Activated CD8-positive, alpha-beta memory T cell treated with anti-CD3 and anti-CD28 coated beads, Interleukin-2, amount 50 U/mL, for 24 hours (primary cell): Measurements from ENCODE around the gene SSR4.
"Not testable (repeated sequence)": the region's sequence is repeated elsewhere in the genome, so short reads cannot be mapped to it uniquely, and the experiment has no call there.

ENCODE experiments used
- DNase-seq: peaks from one replicate; pipeline ENCODE4 v3.0.0-alpha.2; 2020; ENCODE audit errors: extremely low read depth

The SSR4 gene

DNA sequence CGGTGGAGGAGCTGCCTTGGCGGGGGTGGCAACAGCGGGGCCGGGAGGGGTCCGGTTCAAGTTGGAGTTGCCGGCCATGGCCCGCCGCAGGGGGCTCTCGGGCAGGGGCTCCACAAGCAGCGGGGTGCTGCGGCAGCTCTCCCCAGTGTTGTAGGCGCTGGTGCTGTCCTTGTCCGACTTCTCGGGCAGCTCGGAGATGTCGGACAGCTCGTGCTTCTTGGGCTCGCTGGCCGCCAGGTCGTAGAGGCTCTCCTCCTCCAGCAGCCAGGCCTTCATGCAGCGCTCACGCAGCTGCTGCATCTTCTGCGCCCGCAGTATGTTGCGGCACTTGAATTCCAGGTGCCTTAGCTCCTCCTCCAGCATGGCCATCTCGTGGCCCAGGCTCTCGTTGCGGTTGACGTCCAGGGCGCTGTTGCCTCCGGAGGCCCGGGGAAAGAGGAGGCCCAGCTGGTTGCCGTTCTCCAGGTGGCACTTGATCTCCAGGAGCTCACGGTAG, 9.7 kb downstream of the SSR4 start:
- no peak for DNase-seq

DNA sequence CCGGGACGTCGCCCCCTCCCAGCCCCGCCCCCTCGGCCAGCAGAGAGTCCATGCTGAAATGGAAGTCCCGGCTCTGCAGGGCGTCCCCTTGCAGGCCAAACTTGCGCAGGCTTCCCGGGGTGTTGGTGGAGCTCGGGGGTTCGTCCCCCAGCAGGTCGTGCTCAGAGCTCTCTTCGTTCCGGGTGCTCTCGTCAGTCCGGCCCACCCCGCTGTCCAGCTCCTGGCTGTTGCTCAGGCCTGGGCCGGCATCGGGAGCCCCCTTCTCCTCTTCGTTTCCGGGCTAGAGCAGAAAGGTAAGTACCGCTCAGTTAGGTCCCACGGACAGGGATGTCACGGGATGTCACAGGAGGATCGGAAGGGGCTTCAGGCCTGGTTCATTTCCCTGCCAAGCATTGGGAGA, 10.2 kb downstream of the SSR4 start:
- no peak for DNase-seq

DNA sequence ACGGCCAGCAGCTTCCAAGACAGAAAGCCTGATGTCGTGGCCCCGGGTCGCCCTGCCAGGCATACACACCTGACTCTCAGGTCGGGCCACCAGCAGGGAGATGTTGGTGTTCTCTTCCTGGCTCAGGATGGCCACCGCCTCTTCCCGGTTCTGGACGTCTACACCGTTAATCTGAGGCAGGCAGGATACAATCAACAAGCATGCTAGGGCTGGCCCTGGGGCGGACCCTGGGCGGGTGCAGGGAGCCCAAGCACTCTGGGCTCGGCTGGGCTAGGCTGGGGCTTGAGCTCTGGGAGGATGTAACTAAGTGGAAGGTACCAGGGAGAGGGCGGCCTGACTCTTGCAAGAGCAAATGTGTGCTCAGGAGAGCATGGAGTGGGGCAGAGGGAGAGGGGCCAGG, 11.0 kb downstream of the SSR4 start:
- no peak for DNase-seq

DNA sequence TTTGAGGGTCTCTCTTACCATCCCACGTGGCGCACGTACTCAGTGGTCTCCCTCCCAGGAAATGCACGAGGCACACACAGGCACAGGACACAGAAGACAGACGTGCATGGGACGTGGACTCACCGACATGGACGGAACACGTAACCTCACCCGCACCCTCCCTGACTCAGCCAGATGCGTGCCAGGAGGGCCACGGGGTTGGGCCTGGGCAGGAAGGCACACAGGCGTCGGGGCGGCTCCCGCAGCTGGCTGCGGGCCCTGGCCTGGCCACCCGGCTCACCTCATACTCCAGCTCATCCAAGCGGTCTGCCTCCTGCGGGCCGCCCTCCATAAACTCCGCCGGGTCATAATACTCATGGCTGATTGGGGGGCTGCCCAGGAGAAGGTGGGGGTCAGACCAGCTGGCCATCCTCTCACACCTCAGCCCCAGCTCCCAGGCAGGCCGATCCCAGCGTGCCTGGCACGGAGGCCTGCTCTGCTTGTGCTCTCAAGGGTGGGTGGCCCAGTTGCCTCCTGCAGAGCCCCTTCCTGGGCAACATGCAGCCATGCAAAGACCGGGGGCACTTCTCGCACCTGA, 12.6 kb downstream of the SSR4 start:
- no peak for DNase-seq

DNA sequence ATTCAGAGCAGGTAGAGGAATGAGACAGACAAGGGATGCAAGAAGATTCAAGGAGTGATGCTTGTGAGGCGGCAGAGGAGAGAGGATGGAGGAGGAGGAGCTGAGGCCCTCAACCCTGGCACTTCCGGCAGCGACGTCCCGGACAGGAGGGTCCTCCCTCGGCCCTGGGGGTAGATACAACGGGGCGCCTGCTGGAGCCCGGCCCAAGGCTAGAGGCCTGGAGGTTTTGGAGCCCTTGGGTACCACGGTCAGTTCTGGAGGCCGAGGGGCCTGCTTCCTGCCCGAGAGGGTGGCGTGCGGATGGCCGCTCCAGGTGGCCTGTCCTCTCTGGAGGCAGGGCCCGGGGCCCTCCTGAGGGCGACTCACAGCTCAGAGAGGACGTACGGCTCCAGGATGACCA, 13.5 kb downstream of the SSR4 start:
- no peak for DNase-seq

DNA sequence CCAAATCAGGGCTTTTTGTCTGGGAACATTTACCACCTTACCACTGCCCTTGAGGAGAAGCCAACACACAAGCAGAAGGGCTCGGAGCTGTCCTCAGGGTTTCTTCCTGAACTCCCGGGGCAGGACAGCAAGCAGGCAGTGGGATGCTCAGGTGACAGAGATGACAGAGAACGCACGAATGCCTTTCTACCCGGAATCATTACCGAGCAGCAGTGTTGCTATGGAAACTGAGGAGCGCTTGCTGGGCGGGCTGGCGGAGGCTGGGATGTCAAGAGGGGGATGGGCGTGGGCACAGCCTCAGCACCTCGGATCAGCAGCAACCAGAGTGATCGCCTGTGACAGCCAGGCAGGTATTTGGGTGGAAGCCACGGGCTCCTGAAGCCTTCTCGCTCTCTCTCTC, 17.8 kb downstream of the SSR4 start:
- DNase-seq, result no peak

DNA sequence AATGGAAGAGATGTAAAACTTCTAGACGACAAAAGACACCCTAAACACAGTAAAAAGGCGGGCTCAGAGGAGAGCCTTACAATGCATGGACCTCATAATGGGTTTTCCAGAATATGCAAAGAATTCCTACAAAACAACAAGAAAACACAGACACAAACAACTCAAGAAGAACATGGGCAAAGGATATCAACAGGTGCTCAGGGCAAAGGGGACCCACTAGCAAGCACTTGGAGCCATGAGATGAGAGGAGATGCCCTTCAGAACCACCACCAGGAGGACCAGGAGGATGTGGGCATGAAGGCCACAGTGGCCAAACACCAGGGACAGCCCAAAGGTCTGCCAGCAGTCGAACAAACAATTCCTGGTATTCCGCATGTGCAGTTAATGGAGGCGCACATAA, 18.7 kb downstream of the SSR4 start:
- no peak for DNase-seq

DNA sequence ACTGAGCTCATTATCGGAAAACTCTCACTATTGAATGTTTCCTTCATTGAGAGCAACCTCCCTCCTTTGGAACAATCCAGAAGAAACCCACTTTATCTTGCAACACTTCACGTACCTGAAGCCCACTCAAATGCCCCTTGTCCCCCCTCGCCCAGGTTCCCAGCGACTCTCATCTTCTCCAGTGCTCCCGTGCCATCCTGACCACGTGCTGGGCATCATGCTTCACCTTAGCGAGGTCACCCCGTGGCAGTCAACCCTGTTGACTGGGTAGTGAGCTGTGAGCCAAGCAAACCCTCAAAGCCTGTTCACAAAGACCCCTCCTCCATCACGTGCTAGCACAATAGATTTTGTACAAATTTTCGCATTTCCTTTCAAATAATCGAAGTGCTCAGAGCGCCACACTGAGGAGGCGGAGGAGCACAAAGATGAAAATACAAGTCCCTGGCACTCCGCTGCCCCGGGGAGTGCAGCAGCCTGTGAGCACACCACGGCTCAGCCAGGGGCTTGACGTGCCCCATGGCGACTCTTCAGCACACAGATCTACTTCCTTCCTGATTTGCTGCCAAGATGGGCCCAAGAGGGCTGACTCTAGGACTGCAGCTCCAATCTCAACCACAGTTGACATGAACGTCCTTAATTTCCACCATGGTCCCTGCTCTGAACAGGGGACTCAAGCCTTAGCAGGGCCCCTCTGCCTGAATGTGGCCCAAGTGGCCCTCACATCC, 20.3 kb downstream of the SSR4 start:
- no peak for DNase-seq

DNA sequence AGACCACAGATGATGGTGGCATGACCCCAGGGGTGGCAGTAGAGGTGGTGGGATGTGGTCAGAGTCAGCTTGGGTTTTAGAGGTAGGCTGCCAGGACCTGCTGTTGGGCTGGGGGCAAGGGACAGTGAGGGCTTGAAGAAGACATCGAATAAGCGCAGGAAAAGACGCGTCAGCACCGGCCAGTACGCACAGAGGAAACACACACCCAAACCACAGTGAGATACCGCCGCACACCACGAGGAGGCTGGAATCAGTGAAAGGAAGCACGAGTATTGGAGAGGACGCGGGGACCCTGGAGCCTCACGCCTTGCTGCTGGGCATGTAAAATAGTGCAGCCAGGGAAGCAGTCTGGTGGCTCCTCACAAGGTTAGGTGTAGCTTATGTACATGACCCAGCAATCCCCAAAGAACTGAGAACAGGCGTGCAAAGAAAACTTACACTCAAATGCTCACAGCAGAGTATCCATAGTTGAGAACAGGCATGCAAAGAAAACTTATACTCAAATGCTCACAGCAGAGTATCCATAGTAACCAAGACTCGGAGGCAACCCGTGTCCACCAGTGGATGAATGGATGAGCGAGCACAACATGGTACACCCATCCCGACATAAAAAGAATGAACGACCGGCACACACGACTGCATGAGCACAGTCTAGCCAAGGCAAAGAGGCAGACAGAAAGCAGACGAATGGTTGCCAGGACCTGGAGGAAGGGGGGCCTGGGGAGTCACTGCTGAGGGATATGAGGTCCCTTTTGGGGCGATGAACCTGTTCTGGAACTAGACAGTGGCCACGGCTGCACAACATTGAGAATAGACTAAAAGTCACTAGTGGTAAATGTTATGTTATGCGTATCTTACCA, 22.6 kb downstream of the SSR4 start:
- no peak for DNase-seq

DNA sequence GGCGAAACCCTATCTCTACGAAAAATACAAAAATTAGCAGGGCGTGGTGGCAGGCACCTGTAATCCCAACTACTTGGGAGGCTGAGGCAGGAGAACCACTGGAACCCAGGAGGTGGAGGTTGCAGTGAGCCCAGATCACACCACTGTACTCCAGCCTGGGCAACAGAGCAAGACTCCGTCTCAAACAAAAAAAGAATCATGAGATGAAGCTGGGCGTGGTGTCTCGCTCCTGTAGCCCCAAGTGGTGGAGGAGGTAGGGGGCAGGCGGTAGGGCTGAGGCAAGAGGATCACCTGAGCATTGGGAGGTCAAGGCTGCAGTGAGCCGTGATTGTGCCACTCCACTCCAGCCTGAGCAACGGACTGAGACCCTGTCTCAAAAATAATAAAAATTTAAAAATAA, 23.6 kb downstream of the SSR4 start:
- DNase-seq, result not testable (repeated sequence)

DNA sequence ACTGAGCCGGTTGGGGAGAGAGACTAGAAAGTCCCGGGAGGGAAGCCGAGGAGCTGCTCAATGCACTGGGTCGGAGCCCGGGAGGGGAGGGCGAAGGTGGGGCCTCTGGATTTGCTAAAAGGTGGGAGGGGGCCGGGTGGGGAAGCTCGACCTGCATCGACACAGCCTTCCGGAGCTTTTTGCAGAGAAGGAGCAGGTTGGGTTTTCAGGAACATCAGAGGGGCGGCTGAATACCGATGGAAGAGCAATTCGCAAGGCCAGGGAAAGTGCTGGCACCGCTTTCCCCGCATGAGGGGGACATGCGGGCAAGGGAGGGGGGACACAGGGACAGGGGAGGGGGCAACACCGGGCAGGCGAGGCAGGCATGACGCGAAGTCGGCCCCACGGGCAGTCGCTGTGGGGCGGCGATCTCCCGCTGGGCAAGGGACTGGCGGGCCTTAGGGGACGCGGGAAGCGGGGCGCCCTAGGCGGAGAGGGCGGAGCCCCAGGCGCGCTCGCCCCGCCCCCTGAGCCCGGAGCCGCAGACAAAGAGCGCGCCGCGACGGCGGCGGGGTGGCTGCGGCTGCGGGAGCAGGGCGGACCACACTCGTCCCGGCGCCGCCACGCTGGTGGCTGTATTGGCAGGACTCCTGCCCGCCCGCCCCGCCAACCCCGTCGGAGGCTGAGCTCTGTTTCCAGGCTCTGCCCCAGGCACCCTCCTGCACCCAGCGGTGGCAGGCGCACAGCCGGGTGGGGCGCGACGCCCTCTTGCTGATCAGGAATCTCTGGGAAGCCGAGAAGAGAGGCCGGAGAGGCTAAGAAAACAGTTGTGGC, 24.3 kb downstream of the SSR4 start:
- no peak for DNase-seq

DNA sequence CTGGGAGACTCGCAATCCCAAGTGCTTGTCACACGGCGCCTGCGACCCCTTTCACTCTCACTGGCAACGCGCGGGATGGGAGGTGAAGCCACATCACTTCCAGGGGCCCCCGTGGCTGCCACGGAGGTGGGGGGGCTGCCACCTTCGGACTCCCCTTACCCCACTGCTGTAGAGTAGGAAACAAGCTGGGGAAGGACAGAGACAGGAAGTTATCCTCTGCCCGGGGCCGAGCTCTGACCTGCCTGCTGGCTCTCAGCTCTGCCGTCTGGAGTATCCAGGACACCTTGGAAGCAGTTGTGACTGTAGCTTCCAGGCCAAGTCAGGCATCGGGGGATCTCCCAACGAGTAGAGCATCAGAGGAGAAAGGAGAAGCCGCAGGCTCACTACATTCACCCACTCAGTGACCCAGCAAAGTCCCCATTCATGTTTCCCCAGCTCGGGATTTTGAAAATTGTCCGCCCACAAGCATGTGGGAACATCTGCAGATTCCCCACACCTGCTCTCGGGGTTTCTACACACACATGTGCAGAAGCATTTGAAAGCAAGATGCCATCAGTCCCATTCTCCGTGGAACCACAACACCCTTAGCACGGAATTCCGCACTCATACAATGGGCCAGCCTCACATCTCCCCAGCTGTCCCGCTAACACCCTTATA, 25.0 kb downstream of the SSR4 start:
- DNase-seq, result no peak

DNA sequence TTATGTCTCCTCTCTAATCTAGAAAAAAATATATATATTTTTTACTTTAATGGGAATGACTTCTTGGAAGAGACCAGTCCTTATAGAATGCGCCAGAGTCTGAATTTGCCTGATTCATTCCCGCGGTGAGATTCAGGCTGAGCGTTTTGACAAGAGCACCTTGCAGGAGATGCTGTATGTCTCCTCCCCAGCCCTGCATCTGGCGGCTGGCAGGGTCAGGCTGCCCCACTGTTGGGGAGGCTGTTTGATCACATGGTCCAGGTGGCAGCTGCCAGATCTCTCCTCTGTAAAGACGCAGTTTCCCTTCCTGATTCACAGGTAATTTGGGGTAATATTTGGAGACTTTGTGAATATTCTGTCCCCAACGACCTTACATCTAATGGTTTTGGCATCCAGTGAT, 26.1 kb downstream of the SSR4 start:
- DNase-seq, result no peak

DNA sequence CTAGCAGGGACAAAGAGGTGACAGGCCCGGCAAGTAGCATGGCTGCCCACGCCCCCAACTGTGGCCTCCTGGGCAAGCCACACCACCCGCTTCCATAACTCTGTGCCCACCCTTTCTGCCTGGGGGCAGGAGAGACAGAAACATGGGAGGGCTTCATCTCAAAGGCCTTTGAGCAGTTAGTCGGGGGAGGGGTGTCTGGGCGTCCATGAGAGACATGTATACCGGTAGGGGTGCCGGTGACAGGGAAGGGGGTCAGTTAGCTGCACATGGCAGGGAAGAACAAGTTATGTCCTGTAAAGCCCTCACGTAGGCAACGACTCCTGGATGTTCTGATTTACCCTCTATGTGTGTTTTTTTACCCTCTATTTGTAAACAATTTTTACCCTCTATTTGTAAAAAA, 26.6 kb downstream of the SSR4 start:
- DNase-seq, result no peak

DNA sequence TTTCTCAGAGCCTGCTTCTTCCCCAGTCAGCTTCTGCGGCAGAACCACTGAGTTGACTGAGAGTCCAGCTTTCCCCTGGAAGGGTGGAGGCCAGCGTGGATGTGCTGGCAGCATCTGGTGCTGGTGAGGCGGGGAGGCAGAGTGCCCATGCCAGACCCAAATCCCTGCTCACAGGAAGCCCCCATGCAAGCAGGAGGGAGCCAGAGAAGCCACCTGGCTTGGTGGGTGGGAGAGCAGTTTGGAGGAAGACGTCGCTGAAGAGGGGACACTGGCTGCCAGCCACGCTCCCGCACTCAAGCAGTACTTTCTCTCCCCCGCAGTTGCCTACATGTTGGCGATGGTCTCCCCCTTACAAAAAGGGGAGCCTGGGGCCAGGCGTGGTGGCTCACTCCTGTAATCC, 29.9 kb downstream of the SSR4 start:
- DNase-seq, result no peak

DNA sequence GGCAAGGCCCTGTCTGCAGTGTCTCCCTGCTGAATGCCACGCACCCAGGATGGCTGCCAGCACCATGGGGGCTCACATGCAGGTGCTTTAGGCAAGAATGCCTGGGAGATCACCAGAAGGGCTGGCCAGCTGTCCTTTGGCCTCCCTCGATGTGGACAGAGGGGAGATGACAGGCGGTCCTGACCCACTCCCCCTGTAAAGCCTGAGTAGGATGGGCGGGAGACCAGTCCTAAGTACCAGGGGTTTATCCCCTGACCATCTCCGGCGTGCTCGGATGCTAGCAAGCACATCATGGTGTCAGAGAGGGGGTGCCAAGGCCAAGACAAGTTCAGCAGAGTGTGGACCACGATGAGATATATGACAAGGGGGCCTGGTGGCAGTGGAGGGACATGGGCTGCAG, 30.6 kb downstream of the SSR4 start:
- no peak for DNase-seq

DNA sequence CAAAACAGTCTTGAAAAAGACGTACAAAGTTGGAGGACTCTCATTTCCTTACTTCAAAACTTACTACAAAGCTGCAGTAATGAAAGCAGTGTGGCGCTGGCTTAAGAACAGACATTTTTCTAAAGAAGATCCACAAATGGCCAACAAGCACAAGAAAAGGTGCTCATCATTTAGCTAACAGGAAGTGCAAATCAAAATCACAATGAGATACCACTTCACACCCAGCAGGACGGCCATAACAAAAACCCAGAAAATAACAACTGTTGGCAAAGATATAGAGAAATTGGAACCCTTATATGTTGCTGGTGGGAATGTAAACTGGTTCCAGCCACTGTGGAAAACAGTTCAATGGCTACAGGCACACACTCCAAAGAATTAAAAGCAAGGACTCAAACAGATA, 32.5 kb downstream of the SSR4 start:
- DNase-seq, result no peak

DNA sequence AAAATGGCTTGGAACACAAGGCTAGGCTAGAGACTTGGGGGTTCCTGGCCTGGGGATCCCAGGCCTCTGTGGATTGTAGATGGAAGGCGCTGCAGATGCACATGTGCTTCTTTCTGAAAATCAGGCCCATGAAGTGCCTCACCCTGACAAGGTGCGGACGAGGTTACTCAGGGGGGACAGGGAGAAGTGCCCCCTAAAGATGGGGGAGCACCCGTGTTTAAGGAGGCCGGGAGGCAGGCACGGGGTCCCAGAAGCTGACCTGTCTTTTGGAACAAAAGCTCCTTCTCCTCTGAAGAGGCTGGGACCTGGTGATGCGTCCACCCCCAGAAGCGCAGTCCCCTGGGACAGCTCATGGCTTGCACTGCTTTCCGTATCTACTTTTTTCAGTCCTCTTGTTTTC, 33.4 kb downstream of the SSR4 start:
- no peak for DNase-seq

DNA sequence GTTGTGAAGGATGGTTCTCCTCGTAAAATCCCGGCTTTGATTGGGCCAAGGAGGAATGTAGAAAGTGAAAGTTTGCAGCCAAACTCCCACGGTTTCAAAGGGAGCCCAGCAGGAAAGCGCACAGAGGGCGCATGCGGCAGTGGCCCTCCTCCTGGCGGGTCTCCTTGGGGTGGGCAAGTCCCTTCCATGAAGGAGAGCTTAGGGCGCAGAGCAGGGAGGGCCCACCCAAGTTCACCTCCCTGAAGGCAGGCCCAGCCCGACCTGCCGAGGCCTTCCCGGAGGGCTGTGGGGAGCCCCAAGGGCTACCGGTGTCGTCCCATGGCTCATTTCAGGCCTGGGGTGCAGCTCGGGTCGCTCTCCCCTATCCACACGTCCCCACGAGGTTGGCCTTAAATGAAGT, 33.8 kb downstream of the SSR4 start:
- no peak for DNase-seq

DNA sequence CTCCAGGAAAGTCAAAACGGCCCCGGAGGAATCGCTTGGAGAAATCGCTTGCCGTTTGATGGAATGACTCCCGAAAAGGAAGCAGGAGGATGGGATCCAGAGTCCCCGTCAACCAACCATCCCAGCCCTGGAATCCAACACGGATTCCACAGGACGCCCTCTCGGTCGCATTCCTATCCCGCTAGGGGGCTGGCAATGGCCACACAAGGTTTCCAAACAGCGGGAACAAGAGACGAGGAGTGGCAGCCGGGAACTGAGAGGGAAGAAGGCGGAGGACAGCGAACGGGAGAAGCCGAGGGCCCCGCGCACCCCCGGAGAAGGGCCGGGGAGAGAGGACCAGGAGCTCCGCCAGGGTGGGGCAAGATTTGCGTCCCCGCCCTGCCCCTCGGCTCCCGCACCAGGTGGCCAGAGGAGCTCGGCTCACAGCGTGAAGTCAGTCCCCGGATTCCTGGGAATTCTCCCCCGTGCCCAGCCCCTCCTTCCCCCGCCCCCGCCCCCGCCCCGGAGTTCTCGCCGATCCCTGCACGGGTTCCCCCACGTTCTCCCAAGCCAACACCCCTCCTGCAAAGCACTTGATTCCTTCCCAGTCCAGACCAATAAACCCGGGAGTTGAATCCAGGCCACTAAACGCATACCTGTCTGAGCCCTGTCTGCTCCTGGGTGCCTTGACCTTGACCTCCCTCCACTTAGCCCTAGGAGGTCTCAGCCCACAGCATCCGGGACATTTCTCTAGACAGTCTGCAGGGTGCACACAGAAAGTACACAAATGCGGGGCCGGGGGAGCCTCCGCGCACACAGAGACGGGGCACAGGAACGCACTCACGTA, 34.5 kb downstream of the SSR4 start:
- no peak for DNase-seq

DNA sequence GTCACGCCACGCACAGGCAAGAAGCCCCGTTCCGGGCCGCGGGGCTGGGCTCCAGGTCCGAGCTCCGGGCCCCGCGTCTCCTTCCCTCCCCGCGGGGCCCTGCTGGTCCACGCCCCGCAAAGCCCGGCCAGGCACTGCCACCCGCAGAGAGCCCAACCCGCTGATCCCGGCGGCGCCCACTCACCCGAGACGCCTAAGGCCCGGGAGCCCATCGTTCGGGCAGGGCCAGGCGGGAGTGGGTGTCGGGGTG, 35.0 kb downstream of the SSR4 start:
- DNase-seq, result no peak
